Neural cell (in vitro differentiated cells): ENCODE data around the gene PNPLA7. TPM values are rescaled to one million over a fixed set of nuclear protein-coding genes. Genes with fewer than 3 reads are reported as not detected.

Experiments used
- H2AFZ ChIP-seq: fragments of 200-600, 300-800 bp; sonication (generic), shearing (Covaris generic); 2 replicates; pipeline ENCODE4 v1.6.0; 2014; ENCODE audit warnings: low read depth, mild to moderate bottlenecking, antibody characterized with exemption, low read length, moderate library complexity
- H3F3A ChIP-seq: fragments of 200-600 bp; shearing (Covaris generic); 2 replicates; pipeline ENCODE4 v1.6.1; 2016; ENCODE audit warnings: mild to moderate bottlenecking, moderate library complexity, mixed read lengths, antibody characterized with exemption, low read length; ENCODE audit not compliant: insufficient read depth, poor library complexity, severe bottlenecking
- H3K27ac ChIP-seq: fragments of 200-600, 300-800 bp; sonication (generic), shearing (Covaris generic); 2 replicates; pipeline ENCODE4 v1.5.1; 2014; ENCODE audit warnings: mild to moderate bottlenecking, low read length, moderate library complexity
- H3K27me3 ChIP-seq: fragments of 300-800, 200-600 bp; sonication (generic), shearing (Covaris generic); 2 replicates; pipeline ENCODE4 v1.6.0; 2014; ENCODE audit warnings: mild to moderate bottlenecking, low read depth, low read length, moderate library complexity; ENCODE audit not compliant: insufficient read depth
- H3K36me3 ChIP-seq: fragments of 300-800, 200-600 bp; sonication (generic), shearing (Covaris generic); 2 replicates; pipeline ENCODE4 v1.5.1; 2014; ENCODE audit warnings: mild to moderate bottlenecking, antibody characterized with exemption, low read length, moderate library complexity; ENCODE audit not compliant: insufficient read depth
- H3K4me2 ChIP-seq: fragments of 300-800, 200-600 bp; sonication (generic), shearing (Covaris generic); 2 replicates; pipeline ENCODE4 v1.6.0; 2014; ENCODE audit warnings: mild to moderate bottlenecking, low read length
- H3K4me3 ChIP-seq: fragments of 300-800, 200-600 bp; sonication (generic), shearing (Covaris generic); 2 replicates; pipeline ENCODE4 v1.5.1; 2014; ENCODE audit warnings: mild to moderate bottlenecking, low read length, moderate library complexity
- H3K79me2 ChIP-seq: fragments of 200-600 bp; shearing (Covaris generic); replicated peaks from 2 replicates; pipeline ENCODE4 v1.6.0; 2014; ENCODE audit warnings: mild to moderate bottlenecking, low read length, moderate library complexity; ENCODE audit not compliant: insufficient read depth
- H3K9ac ChIP-seq: fragments of 300-800, 200-600 bp; sonication (generic), shearing (Covaris generic); 2 replicates; pipeline ENCODE4 v1.6.1; 2016; ENCODE audit warnings: mild to moderate bottlenecking, low read length, mixed read lengths
- H3K9me2 ChIP-seq: fragments of 200-600 bp; shearing (Covaris generic); 2 replicates; pipeline ENCODE4 v1.6.1; 2016; ENCODE audit warnings: mild to moderate bottlenecking, low read length, mixed read lengths; ENCODE audit not compliant: insufficient read depth
- H3K9me3 ChIP-seq: fragments of 200-600, 300-800 bp; sonication (generic), shearing (Covaris generic); 2 replicates; pipeline ENCODE4 v1.6.1; 2016; ENCODE audit warnings: mild to moderate bottlenecking, mixed run types, low read length, moderate library complexity, mixed read lengths
- H4K20me1 ChIP-seq: fragments of 200-600 bp; shearing (Covaris generic); 2 replicates; pipeline ENCODE4 v1.6.1; 2016; ENCODE audit warnings: mild to moderate bottlenecking, mixed run types; ENCODE audit not compliant: insufficient read depth
- CTCF ChIP-seq: fragments of 450-650 bp; IDR thresholded peaks from 2 replicates; pipeline ENCODE4 v1.5.1; 2014; ENCODE audit warnings: antibody characterized with exemption, mild to moderate bottlenecking, moderate library complexity; ENCODE audit not compliant: poor library complexity, severe bottlenecking
- EP300 ChIP-seq: fragments of 450-650 bp; conservative IDR thresholded peaks from 2 replicates; pipeline ENCODE4 v1.6.1; 2014; ENCODE audit warnings: antibody characterized with exemption, mild to moderate bottlenecking, moderate library complexity; ENCODE audit not compliant: poor library complexity, severe bottlenecking
- EZH2 ChIP-seq: fragments of 200-600, 300-800 bp; shearing (Covaris generic), sonication (generic); IDR thresholded peaks from 2 replicates; pipeline ENCODE4 v1.6.1; 2014; ENCODE audit warnings: antibody characterized with exemption, low read length, borderline replicate concordance, mild to moderate bottlenecking; ENCODE audit not compliant: insufficient read depth, poor library complexity, severe bottlenecking
- MXI1 ChIP-seq: fragments of 450-650 bp; conservative IDR thresholded peaks from 2 replicates; pipeline ENCODE4 v1.6.1; 2014; ENCODE audit warnings: antibody characterized with exemption, mild to moderate bottlenecking; ENCODE audit not compliant: poor library complexity, severe bottlenecking
- POLR2AphosphoS5 ChIP-seq: IDR thresholded peaks from 2 replicates; pipeline ENCODE4 v1.6.1; 2012
- RAD21 ChIP-seq: fragments of 450-650 bp; conservative IDR thresholded peaks from 2 replicates; pipeline ENCODE4 v1.6.1; 2014; ENCODE audit warnings: antibody characterized with exemption, mild to moderate bottlenecking, moderate library complexity
- SMC3 ChIP-seq: fragments of 450-650 bp; conservative IDR thresholded peaks from 2 replicates; pipeline ENCODE4 v1.6.1; 2014; ENCODE audit warnings: antibody characterized with exemption, mild to moderate bottlenecking, moderate library complexity; ENCODE audit not compliant: poor library complexity
- TAF1 ChIP-seq: IDR thresholded peaks from 2 replicates; pipeline ENCODE4 v1.6.1; 2012; ENCODE audit warnings: low read depth
- polyA plus RNA-seq: library from polyadenylated mRNA; depleted of rRNA; stranded (reverse); fragments of >200 nt; gene quantifications from 2 replicates; pipeline ENCODE4 v1.2.3, GENCODE V29; 2014
- TF ChIP-seq, protein P1 (sequence below): IDR thresholded peaks from 2 replicates; pipeline ENCODE4 v1.6.1; 2012; ENCODE audit warnings: borderline replicate concordance

The PNPLA7 gene
- polyA plus RNA-seq, 1 donor from 2014 or later = 0.72 TPM

DNA sequence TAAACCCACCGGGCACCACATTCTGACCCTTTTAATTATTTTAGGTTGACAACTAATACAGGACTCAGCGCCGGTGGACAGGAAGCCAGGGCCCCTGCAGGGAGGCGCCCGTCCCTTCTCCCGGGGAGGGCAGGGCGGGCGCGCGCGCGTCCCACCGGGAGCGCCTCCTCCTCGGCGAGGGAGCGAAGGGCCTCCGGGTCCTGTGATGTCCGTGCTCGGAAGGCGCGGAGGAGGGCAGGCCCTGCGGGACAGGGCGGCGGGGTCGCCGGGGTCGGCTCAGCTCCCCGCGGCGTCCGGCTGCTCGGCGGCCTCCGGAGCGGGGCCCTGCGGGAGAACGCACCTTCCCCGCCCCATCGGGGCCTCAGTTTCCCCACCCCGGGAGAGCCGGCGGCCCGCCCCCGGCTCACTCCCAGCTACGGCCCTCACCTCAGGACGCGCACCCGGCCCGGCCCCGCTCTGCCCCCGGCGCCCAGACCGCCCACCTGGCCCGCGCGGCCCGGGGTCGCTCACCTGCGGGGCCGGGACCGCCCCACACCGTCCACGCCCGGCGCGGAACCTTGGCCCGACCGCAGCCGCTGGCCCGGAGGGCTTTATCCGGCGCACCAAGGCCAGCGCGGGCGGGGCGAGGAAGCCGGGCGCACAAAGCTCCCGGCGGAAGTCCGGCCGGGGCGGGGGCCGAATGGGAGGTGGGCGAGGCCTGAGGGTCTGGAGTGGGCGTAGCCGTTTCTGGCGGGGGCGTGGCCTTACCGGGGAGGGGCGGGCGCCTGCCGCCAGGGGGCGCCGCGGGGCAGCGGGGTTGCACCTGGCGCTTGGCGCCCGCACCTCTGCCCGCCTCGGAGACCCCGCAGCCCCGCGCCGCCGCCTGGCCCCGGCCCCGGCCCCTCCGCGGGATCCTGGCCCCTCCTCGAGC, 127.3 kb downstream of the PNPLA7 start, which contains the start of the genes EXD3 and NOXA1:
Gene EXD3, minus strand, starts transcription at position 559 of the 910 bp plus-strand sequence. CDS start 27,805 bp downstream, outside the sequence.
Gene NOXA1, plus strand, starts transcription at position 790 of the 910 bp plus-strand sequence. CDS start 137 bp downstream, outside the sequence.
- TF ChIP-seq EP300 (no peak), TAF1 (peak; percentile 43), POLR2AphosphoS5 (peak; percentile 33), MXI1 (peak; percentile 56), SMC3 (peak; percentile 13), EZH2 (no peak), RAD21 (no peak), CTCF (peak; percentile 64)
- TF ChIP-seq, protein P1, sequence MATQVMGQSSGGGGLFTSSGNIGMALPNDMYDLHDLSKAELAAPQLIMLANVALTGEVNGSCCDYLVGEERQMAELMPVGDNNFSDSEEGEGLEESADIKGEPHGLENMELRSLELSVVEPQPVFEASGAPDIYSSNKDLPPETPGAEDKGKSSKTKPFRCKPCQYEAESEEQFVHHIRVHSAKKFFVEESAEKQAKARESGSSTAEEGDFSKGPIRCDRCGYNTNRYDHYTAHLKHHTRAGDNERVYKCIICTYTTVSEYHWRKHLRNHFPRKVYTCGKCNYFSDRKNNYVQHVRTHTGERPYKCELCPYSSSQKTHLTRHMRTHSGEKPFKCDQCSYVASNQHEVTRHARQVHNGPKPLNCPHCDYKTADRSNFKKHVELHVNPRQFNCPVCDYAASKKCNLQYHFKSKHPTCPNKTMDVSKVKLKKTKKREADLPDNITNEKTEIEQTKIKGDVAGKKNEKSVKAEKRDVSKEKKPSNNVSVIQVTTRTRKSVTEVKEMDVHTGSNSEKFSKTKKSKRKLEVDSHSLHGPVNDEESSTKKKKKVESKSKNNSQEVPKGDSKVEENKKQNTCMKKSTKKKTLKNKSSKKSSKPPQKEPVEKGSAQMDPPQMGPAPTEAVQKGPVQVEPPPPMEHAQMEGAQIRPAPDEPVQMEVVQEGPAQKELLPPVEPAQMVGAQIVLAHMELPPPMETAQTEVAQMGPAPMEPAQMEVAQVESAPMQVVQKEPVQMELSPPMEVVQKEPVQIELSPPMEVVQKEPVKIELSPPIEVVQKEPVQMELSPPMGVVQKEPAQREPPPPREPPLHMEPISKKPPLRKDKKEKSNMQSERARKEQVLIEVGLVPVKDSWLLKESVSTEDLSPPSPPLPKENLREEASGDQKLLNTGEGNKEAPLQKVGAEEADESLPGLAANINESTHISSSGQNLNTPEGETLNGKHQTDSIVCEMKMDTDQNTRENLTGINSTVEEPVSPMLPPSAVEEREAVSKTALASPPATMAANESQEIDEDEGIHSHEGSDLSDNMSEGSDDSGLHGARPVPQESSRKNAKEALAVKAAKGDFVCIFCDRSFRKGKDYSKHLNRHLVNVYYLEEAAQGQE = no peak
- peak within 1 kb of the TSS; percentile 70 for H3K9ac ChIP-seq
- no peaks in the 10 kb centered on the region for H3K9me2 ChIP-seq
- H3K4me2 ChIP-seq = peak within 1 kb of the TSS; percentile 95
- no peaks in the 10 kb centered on the region for H3K27me3 ChIP-seq
- H3K27ac ChIP-seq = no peak within 1 kb of the TSS
- peak within 1 kb of the TSS; percentile 63 for H2AFZ ChIP-seq
- H3K9me3 ChIP-seq = no peaks in the 10 kb centered on the region
- H3F3A ChIP-seq = no peaks in the 10 kb centered on the region
- H3K79me2 ChIP-seq = peaks cover 16% of the 10 kb centered on the region
- peak within 1 kb of the TSS; percentile 82 for H3K4me3 ChIP-seq
- H3K36me3 ChIP-seq = no peaks in the 10 kb centered on the region
- H4K20me1 ChIP-seq = no peaks in the 10 kb centered on the region

DNA sequence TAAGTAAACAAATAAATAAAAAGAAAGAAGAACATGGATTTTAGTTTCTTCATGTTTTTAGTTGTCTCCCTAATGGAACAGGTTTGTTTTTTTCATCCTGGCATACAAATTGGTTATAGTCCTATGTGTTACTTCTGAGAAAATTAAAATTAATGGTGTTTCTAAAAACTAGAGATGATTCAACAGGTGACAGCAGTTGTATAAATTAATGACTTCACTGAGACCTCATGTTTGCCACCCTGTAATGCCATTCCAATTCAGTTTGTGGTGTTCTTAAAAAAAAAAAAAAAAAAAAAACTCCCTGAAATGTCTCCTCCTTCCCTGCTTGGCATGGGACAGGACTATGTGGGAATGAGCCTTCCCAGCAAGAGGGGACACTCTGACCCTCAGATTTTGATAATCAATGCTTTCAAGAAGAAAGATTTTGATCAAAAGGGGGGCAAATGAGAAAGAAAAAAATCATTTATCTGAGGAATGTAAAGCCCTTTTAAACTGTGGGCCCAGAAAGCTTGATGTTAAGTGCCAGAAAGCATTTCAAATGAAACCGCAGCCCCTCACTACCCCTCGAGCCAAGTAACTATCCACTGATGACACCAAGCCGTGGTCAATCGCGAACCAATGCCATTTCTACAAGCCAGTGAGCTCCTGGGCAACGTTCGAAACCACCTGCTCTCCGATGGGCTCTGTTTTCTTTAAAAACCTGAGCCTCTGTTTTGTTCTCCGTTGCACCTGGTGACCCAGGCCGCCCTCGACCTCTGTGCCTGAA, 128.2 kb downstream of the PNPLA7 start:
- H3K9ac ChIP-seq = peak overlapping the region; percentile 70
- no peaks in the 10 kb centered on the region for H3K9me2 ChIP-seq
- peak overlapping the region; percentile 95 for H3K4me2 ChIP-seq
- peaks cover 16% of the 10 kb centered on the region for H3K79me2 ChIP-seq
- peak overlapping the region; percentile 82 for H3K4me3 ChIP-seq
- H2AFZ ChIP-seq = peak overlapping the region; percentile 63
- H3K36me3 ChIP-seq = no peaks in the 10 kb centered on the region
- H4K20me1 ChIP-seq = no peaks in the 10 kb centered on the region
- H3F3A ChIP-seq = no peaks in the 10 kb centered on the region
- no peak for TF ChIP-seq MXI1
- no peak for TF ChIP-seq CTCF
- no peak for TF ChIP-seq EP300
- TF ChIP-seq POLR2AphosphoS5 = no peak
- no peak for TF ChIP-seq SMC3
- no peak for TF ChIP-seq EZH2
- TF ChIP-seq, protein P1 = no peak
- TF ChIP-seq RAD21 = no peak
- TF ChIP-seq TAF1 = no peak
- no peak overlapping the region for H3K27ac ChIP-seq
- no peaks in the 10 kb centered on the region for H3K27me3 ChIP-seq
- no peaks in the 10 kb centered on the region for H3K9me3 ChIP-seq
